ENCODE measurements around the gene GNGT2. TPM values are rescaled to one million over a fixed set of nuclear protein-coding genes. Genes with fewer than 3 reads are reported as not detected.

GNGT2 gene
- total RNA-seq, 1 experiment from 2014 or later = 9.4 TPM

GRCh38 chr17:49255125-49255524 lies 44.8 kb upstream of the GNGT2 start:
- Histone ChIP-seq H3K27ac (no peak overlapping the region), H3K79me2 (ENCODE audit: low read depth) (no peaks in the 10 kb centered on the region), H3K4me2 (no peak overlapping the region), H3K9me2 (ENCODE audit: insufficient read depth) (no peaks in the 10 kb centered on the region), H3K4me3 (no peak overlapping the region), H2AFZ (no peak overlapping the region), H3K4me1 (replicated peaks; ENCODE audit: insufficient read depth) (0 out of 2 replicates have a peak, but pooled peaks cover 3% of the 10 kb centered on the region), H3K27me3 (ENCODE audit: insufficient read depth, low read depth) (no peaks in the 10 kb centered on the region), H3K36me3 (ENCODE audit: low read depth) (no peaks in the 10 kb centered on the region), H4K20me1 (ENCODE audit: insufficient read depth) (no peaks in the 10 kb centered on the region), H3K9me3 (ENCODE audit: insufficient read depth, low read depth) (no peaks in the 10 kb centered on the region), H3F3A (ENCODE audit: insufficient read depth, low read depth) (peaks cover 6% of the 10 kb centered on the region; the same call in 1 of the 2 replicates)
- TF ChIP-seq EZH2 (IDR thresholded peaks at IDR 0.05; ENCODE audit: low read depth) (no peak), CTCF (conservative IDR thresholded peaks at IDR 0.05) (no peak)
- CTCF ChIA-PET = interaction anchor here (0.6 kb wide), 2 partner anchors 27 to 141 kb away, joined by 3 read pairs; no protein-coding TSS in a partner anchor
- intact Hi-C loops (cut with micrococcal nuclease; ENCODE audit: unreplicated experiment) = no loop called here
- no TSS peak for BruUV-seq (replicated peaks)
- POLR2A ChIA-PET (ENCODE audit: unreplicated experiment) = no interaction called here
- DNase-seq = no peak

DNA sequence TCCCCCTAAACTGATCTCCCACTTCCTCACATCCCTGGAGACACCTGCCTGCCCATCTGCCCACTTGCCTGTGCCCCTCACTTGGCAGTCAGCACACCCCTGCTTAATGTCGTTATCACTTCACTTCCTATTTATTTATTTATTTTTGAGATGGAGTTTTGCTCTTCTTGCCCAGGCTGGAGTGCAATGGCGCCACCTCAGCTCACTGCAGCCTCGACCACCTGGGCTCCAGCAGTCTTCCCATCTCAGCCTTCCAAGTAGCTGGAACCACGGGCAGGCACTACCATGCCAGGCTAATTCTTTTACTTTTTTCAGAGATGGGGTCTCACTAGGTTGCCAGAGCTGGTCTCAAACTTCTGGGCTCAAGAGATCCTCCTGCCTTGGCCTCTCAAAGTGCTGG lies 43.7 kb upstream of the GNGT2 start:
- peaks cover 6% of the 10 kb centered on the region; the same call in 1 of the 2 replicates for H3F3A ChIP-seq (ENCODE audit: insufficient read depth, low read depth)
- no peaks in the 10 kb centered on the region for H3K36me3 ChIP-seq (ENCODE audit: low read depth)
- no peaks in the 10 kb centered on the region for H3K9me3 ChIP-seq (ENCODE audit: insufficient read depth, low read depth)
- H3K27ac ChIP-seq = no peak overlapping the region
- H3K4me3 ChIP-seq = no peak overlapping the region
- BruUV-seq (replicated peaks) = no TSS peak
- H3K27me3 ChIP-seq (ENCODE audit: insufficient read depth, low read depth) = no peaks in the 10 kb centered on the region
- H2AFZ ChIP-seq = no peak overlapping the region
- no peaks in the 10 kb centered on the region for H4K20me1 ChIP-seq (ENCODE audit: insufficient read depth)
- H3K4me2 ChIP-seq = no peak overlapping the region
- TF ChIP-seq EZH2 (IDR thresholded peaks at IDR 0.05; ENCODE audit: low read depth) (no peak), CTCF (conservative IDR thresholded peaks at IDR 0.05) (no peak)
- intact Hi-C loops (cut with micrococcal nuclease; ENCODE audit: unreplicated experiment) = no loop called here
- H3K9me2 ChIP-seq (ENCODE audit: insufficient read depth) = no peaks in the 10 kb centered on the region
- DNase-seq = no peak
- ChIA-PET POLR2A (ENCODE audit: unreplicated experiment) (no interaction called here), CTCF (interaction anchor here (0.7 kb wide), 1 partner anchor 9 kb away, joined by 3 read pairs; no protein-coding TSS in a partner anchor)
- peaks cover 8% of the 10 kb centered on the region for H3K4me1 ChIP-seq (replicated peaks; ENCODE audit: insufficient read depth)
- H3K79me2 ChIP-seq (ENCODE audit: low read depth) = no peaks in the 10 kb centered on the region

DNA sequence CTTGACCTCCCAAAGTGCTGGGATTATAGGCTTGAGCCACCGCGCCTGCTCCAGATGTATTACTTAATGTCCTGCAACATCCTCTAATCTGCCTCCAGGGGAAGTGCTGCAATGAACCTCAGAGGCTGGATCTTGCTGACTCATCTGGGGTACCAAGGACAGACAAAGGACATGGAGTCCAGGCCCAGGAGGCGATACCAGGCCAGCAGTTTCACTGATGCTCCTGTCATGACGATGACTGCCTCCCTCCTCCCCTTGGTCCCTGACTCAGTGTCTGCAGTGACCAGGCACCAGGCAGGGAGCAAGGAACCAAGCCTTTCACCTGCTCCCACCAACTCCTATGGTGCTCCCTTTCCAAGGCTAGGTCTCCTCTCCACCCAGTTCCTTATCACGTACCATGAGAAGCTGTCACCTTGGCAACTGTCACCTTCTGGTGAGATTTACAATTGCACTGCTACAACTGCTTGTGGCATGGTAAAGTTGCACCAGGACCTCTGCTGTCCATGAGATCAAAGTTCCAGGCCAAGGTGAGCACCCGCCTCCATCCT lies 41.8 kb upstream of the GNGT2 start:
- Histone ChIP-seq H3K4me2 (no peak overlapping the region), H3K9me2 (ENCODE audit: insufficient read depth) (no peaks in the 10 kb centered on the region), H3F3A (ENCODE audit: insufficient read depth, low read depth) (peaks cover 6% of the 10 kb centered on the region; the same call in 1 of the 2 replicates), H3K9me3 (ENCODE audit: insufficient read depth, low read depth) (no peaks in the 10 kb centered on the region), H3K27me3 (ENCODE audit: insufficient read depth, low read depth) (no peaks in the 10 kb centered on the region), H3K79me2 (ENCODE audit: low read depth) (no peaks in the 10 kb centered on the region), H2AFZ (no peak overlapping the region), H4K20me1 (ENCODE audit: insufficient read depth) (no peaks in the 10 kb centered on the region), H3K4me3 (no peak overlapping the region), H3K4me1 (replicated peaks; ENCODE audit: insufficient read depth) (peaks cover 10% of the 10 kb centered on the region), H3K36me3 (ENCODE audit: low read depth) (no peaks in the 10 kb centered on the region), H3K27ac (no peak overlapping the region)
- DNase-seq = no peak
- ChIA-PET CTCF (no interaction called here), POLR2A (ENCODE audit: unreplicated experiment) (interaction anchor here (0.5 to 0.6 kb wide), 2 partner anchors 88 kb away, joined by 3 to 6 read pairs; no protein-coding TSS in a partner anchor)
- intact Hi-C loops (cut with micrococcal nuclease; ENCODE audit: unreplicated experiment) = no loop called here
- TF ChIP-seq CTCF (conservative IDR thresholded peaks at IDR 0.05) = no peak
- no TSS peak for BruUV-seq (replicated peaks)

All from PC-9 (cell line).